ENCODE measurements around the gene SDR39U1. TPM values are rescaled to one million over a fixed set of nuclear protein-coding genes. Genes with fewer than 3 reads are reported as not detected.
A peak's percentile ranks its signal among the peaks of the same experiment; 100 is the strongest.

SDR39U1 gene
- total RNA-seq, 1 donor from 2014 or later: 34.6 TPM

GRCh38 chr14:24395609-24396582 lies 46.7 kb downstream of the SDR39U1 start:
- no peak for DNase-seq (ENCODE audit: low spot score)
- Mint-ChIP-seq H3K27me3 (ENCODE audit: low read depth) (no peaks in the 10 kb centered on the region), H3K36me3 (ENCODE audit: low read depth) (no peaks in the 10 kb centered on the region), H3K9me3 (ENCODE audit: low read depth) (no peaks in the 10 kb centered on the region), H3K4me3 (ENCODE audit: unreplicated experiment) (no peak overlapping the region), H3K4me1 (ENCODE audit: low read depth) (peaks cover 61% of the 10 kb centered on the region), H3K27ac (ENCODE audit: unreplicated experiment) (peak overlapping the region; percentile 5)
- no peak for TF ChIP-seq CTCF (IDR thresholded peaks at IDR 0.05)

GRCh38 chr14:24394275-24394674 lies 48.3 kb downstream of the SDR39U1 start:
- H3K27me3 Mint-ChIP-seq (ENCODE audit: low read depth): no peaks in the 10 kb centered on the region

GRCh38 chr14:24392325-24393091 lies 50.1 kb downstream of the SDR39U1 start:
- Mint-ChIP-seq H3K4me1 (ENCODE audit: low read depth) (peaks cover 35% of the 10 kb centered on the region), H3K27ac (ENCODE audit: unreplicated experiment) (peak overlapping the region; percentile 2), H3K9me3 (ENCODE audit: low read depth) (no peaks in the 10 kb centered on the region), H3K27me3 (ENCODE audit: low read depth) (no peaks in the 10 kb centered on the region), H3K4me3 (ENCODE audit: unreplicated experiment) (no peak overlapping the region), H3K36me3 (ENCODE audit: low read depth) (no peaks in the 10 kb centered on the region)
- no peak for DNase-seq (ENCODE audit: low spot score)
- peak; percentile 63 for TF ChIP-seq CTCF (IDR thresholded peaks at IDR 0.05)

More at GRCh38 chr14:24394275-24394674, 48.3 kb downstream of the SDR39U1 start:
- DNase-seq (ENCODE audit: low spot score): no peak
- H3K27ac Mint-ChIP-seq (ENCODE audit: unreplicated experiment): no peak overlapping the region
- H3K4me3 Mint-ChIP-seq (ENCODE audit: unreplicated experiment): no peak overlapping the region
- peak; percentile 32 for TF ChIP-seq CTCF (IDR thresholded peaks at IDR 0.05)
- H3K4me1 Mint-ChIP-seq (ENCODE audit: low read depth): peaks cover 45% of the 10 kb centered on the region
- H3K9me3 Mint-ChIP-seq (ENCODE audit: low read depth): no peaks in the 10 kb centered on the region
- no peaks in the 10 kb centered on the region for H3K36me3 Mint-ChIP-seq (ENCODE audit: low read depth)

- Mint-ChIP-seq H3K27me3 (ENCODE audit: low read depth) (no peaks in the 10 kb centered on the region), H3K4me3 (ENCODE audit: unreplicated experiment) (no peak overlapping the region), H3K4me1 (ENCODE audit: low read depth) (peaks cover 21% of the 10 kb centered on the region), H3K36me3 (ENCODE audit: low read depth) (no peaks in the 10 kb centered on the region), H3K9me3 (ENCODE audit: low read depth) (no peaks in the 10 kb centered on the region), H3K27ac (ENCODE audit: unreplicated experiment) (no peak overlapping the region)
- DNase-seq (ENCODE audit: low spot score): no peak
- TF ChIP-seq CTCF (IDR thresholded peaks at IDR 0.05): no peak
Observed at GRCh38 chr14:24390701-24391468, 51.7 kb downstream of the SDR39U1 start.

Other genes starting within 250 kb of the SDR39U1 start
- 60.3 to 92.0 TPM (median 61.0 TPM) in 3 replicates for gene TM9SF1, start 247.3 kb downstream of the SDR39U1 start, total RNA-seq
- 0.46 TPM in 1 of 3 replicates, not detected in the others for gene TSSK4, start 237.1 kb downstream of the SDR39U1 start, total RNA-seq
- gene CHMP4A, start 229.3 kb downstream of the SDR39U1 start, total RNA-seq: 33.1 to 36.1 TPM (median 35.3 TPM) in 3 replicates
- gene MDP1, start 226.7 kb downstream of the SDR39U1 start, total RNA-seq: 23.2 to 25.7 TPM (median 23.6 TPM) in 3 replicates
- 154 to 169 TPM (median 159 TPM) in 3 replicates for gene NEDD8, start 210.4 kb downstream of the SDR39U1 start, total RNA-seq
- gene GMPR2, start 209.8 kb downstream of the SDR39U1 start, total RNA-seq: 43.1 to 66.5 TPM (median 47.9 TPM) in 3 replicates
- gene TINF2, start 200.2 kb downstream of the SDR39U1 start, total RNA-seq: 60.1 to 85.5 TPM (median 72.6 TPM) in 3 replicates
- 3.2 to 5.0 TPM (median 3.3 TPM) in 3 replicates for gene TGM1, start 179.6 kb downstream of the SDR39U1 start, total RNA-seq
- 27.0 to 34.9 TPM (median 27.4 TPM) in 3 replicates for gene RABGGTA, start 171.2 kb downstream of the SDR39U1 start, total RNA-seq
- 25.6 to 41.4 TPM (median 29.3 TPM) in 3 replicates for gene DHRS1, start 143.0 kb downstream of the SDR39U1 start, total RNA-seq
- 19.4 to 30.4 TPM (median 20.7 TPM) in 3 replicates for gene NOP9, start 142.9 kb downstream of the SDR39U1 start, total RNA-seq
- gene CIDEB, start 134.8 kb downstream of the SDR39U1 start, total RNA-seq: not detected in 3 replicates
- gene LTB4R2, start 132.6 kb downstream of the SDR39U1 start, total RNA-seq: 8.8 to 18.4 TPM (median 9.1 TPM) in 3 replicates
- 6.1 to 12.0 TPM (median 7.3 TPM) in 3 replicates for gene LTB4R, start 131.3 kb downstream of the SDR39U1 start, total RNA-seq
- 1.5 to 5.2 TPM (median 3.3 TPM) in 3 replicates for gene ADCY4, start 107.7 kb downstream of the SDR39U1 start, total RNA-seq
- gene RIPK3, start 102.8 kb downstream of the SDR39U1 start, total RNA-seq: 0.80 to 1.3 TPM (median 0.90 TPM) in 3 replicates
- 93.4 to 99.2 TPM (median 97.7 TPM) in 3 replicates for gene NFATC4, start 74.6 kb downstream of the SDR39U1 start, total RNA-seq
- gene NYNRIN, start 43.8 kb downstream of the SDR39U1 start, total RNA-seq: 20.0 to 32.1 TPM (median 21.0 TPM) in 3 replicates
- 5.2 to 6.1 TPM (median 5.5 TPM) in 3 replicates for gene CBLN3, start 13.1 kb downstream of the SDR39U1 start, total RNA-seq
- 44.4 to 53.8 TPM (median 53.7 TPM) in 3 replicates for gene KHNYN, start 12.8 kb downstream of the SDR39U1 start, total RNA-seq
- gene CMA1, start 65.5 kb upstream of the SDR39U1 start, total RNA-seq: not detected in 3 replicates
- gene CTSG, start 133.5 kb upstream of the SDR39U1 start, total RNA-seq: not detected in 3 replicates
- not detected in 3 replicates for gene GZMH, start 166.9 kb upstream of the SDR39U1 start, total RNA-seq
- gene GZMB, start 191.4 kb upstream of the SDR39U1 start, total RNA-seq: not detected in 3 replicates